ACC112 (cell line): ENCODE results near the gene MYLK.
"Not testable (repeated sequence)": the region's sequence is repeated elsewhere in the genome, so short reads cannot be mapped to it uniquely, and the experiment has no call there.

Experiments used
- H2AFZ ChIP-seq: fragments of 200-600 bp; sonication (generic); one replicate; pipeline ENCODE4 v1.6.0; 2017; ENCODE audit warnings: antibody characterized with exemption, low read length; ENCODE audit not compliant: unreplicated experiment
- H3K27ac ChIP-seq: fragments of 200-600 bp; sonication (generic); 2 replicates; pipeline ENCODE4 v1.5.1; 2014; ENCODE audit warnings: low read depth, mild to moderate bottlenecking, antibody characterized with exemption, low read length, moderate library complexity
- H3K27me3 ChIP-seq: fragments of 200-600 bp; sonication (generic); 2 replicates; pipeline ENCODE4 v1.6.1; 2014; ENCODE audit warnings: mild to moderate bottlenecking, antibody characterized with exemption, low read length, moderate library complexity, mixed read lengths; ENCODE audit not compliant: insufficient read depth
- H3K36me3 ChIP-seq: fragments of 200-600 bp; sonication (generic); 2 replicates; pipeline ENCODE4 v1.6.1; 2016; ENCODE audit warnings: mild to moderate bottlenecking, antibody characterized with exemption, low read length, moderate library complexity, mixed read lengths; ENCODE audit not compliant: insufficient read depth
- H3K4me1 ChIP-seq: fragments of 200-600 bp; sonication (generic); one replicate; pipeline ENCODE4 v1.6.1; 2016; ENCODE audit warnings: low read length, mixed read lengths; ENCODE audit not compliant: insufficient read depth, unreplicated experiment, control insufficient read depth
- H3K4me3 ChIP-seq: fragments of 200-600 bp; sonication (generic); 2 replicates; pipeline ENCODE4 v1.5.1; 2014; ENCODE audit warnings: mild to moderate bottlenecking, low read depth, low read length
- H3K79me2 ChIP-seq: fragments of 200-600 bp; sonication (generic); one replicate; pipeline ENCODE4 v1.6.0; 2016; ENCODE audit warnings: low read length; ENCODE audit not compliant: control insufficient read depth, unreplicated experiment, insufficient read depth

Gene MYLK

DNA sequence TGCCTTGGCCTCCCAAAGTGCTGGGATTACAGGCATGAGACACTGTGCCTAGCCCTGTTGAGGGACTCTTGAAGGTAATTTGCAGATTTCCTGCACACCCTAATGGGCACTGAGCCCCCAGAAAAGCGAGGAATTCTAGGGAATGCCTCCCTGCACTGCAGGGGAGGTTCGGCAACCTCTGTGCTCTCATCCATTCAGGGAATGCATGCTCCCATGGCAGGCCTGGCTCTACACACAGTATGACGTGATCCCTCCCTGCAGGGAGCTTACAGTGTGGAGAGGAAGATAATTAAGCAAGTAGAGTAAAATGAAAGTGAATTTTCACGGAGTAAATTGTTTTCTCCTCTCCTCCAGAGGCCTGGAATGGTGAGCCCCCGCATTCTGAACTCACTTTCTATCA lies 166.0 kb downstream of the MYLK start:
- H3K4me1 ChIP-seq = peaks cover 6% of the 10 kb centered on the region
- H3K4me3 ChIP-seq = no peak overlapping the region
- no peaks in the 10 kb centered on the region for H3K36me3 ChIP-seq
- no peak overlapping the region for H3K27ac ChIP-seq
- no peaks in the 10 kb centered on the region for H3K27me3 ChIP-seq
- H2AFZ ChIP-seq = no peak overlapping the region
- no peaks in the 10 kb centered on the region for H3K79me2 ChIP-seq

- not testable (repeated sequence) for H3K27me3 ChIP-seq, H3K27ac ChIP-seq, H3K4me1 ChIP-seq, H3K36me3 ChIP-seq, H3K79me2 ChIP-seq, H2AFZ ChIP-seq, H3K4me3 ChIP-seq
These were observed 166.7 kb downstream of the MYLK start for GRCh38 chr3:123717451-123717850.

GRCh38 chr3:123716411-123716810 lies 167.7 kb downstream of the MYLK start:
- no peaks in the 10 kb centered on the region for H3K79me2 ChIP-seq
- H3K4me1 ChIP-seq = peaks cover 18% of the 10 kb centered on the region
- no peaks in the 10 kb centered on the region for H3K27me3 ChIP-seq
- H3K36me3 ChIP-seq = no peaks in the 10 kb centered on the region
- H3K4me3 ChIP-seq = no peak overlapping the region
- H3K27ac ChIP-seq = no peak overlapping the region
- H2AFZ ChIP-seq = no peak overlapping the region

DNA sequence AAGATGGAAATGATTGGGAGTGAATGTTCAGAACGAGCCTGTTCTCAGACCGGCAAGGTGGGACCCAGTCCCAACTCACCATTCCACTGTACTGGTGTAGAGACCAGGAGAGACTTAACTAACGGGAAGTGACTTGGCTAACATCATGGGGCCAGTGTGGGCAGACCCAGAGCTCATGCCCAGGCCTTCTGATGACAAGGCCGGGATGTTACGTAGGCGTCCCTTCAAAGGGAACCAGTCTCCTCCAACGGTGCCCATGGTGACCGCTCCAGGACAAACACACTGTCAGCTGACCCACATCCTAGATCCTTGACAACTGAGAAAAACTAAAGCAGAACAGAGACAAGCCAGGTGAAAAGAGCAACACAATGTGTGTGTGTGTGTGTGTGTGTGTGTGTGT lies 170.9 kb downstream of the MYLK start:
- no peaks in the 10 kb centered on the region for H3K79me2 ChIP-seq
- H3K27me3 ChIP-seq = no peaks in the 10 kb centered on the region
- no peak overlapping the region for H2AFZ ChIP-seq
- peaks cover 18% of the 10 kb centered on the region for H3K4me1 ChIP-seq
- no peaks in the 10 kb centered on the region for H3K36me3 ChIP-seq
- H3K4me3 ChIP-seq = no peak overlapping the region
- H3K27ac ChIP-seq = no peak overlapping the region

GRCh38 chr3:123712077-123712860 lies 171.9 kb downstream of the MYLK start:
- Histone ChIP-seq H3K27ac (no peak overlapping the region), H3K36me3 (no peaks in the 10 kb centered on the region), H2AFZ (no peak overlapping the region), H3K4me1 (peaks cover 12% of the 10 kb centered on the region), H3K4me3 (no peak overlapping the region), H3K27me3 (no peaks in the 10 kb centered on the region), H3K79me2 (no peaks in the 10 kb centered on the region)

DNA sequence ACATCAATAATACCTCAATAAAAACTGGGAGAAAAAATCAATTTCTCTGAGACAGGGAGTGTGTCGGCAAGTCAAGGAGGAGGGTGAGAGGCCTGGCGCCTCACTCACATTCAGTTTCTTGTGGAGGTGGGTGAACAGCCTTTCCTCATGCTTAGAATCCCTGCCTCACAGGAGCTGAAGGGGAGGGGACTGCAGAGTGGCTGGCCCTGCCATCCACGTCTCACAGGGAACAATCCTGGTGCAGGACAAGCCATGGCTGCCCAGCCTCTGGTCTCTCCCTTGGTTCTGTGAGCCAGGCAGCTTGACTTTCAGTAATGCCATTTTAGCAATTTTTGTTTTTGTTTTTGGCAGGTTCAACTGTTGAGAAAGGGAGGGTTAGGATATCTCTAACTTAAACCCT lies 172.8 kb downstream of the MYLK start:
- Histone ChIP-seq H3K4me1 (peaks cover 12% of the 10 kb centered on the region), H3K36me3 (no peaks in the 10 kb centered on the region), H2AFZ (no peak overlapping the region), H3K27ac (no peak overlapping the region), H3K4me3 (no peak overlapping the region), H3K79me2 (no peaks in the 10 kb centered on the region), H3K27me3 (no peaks in the 10 kb centered on the region)

- Histone ChIP-seq H2AFZ (no peak overlapping the region), H3K36me3 (no peaks in the 10 kb centered on the region), H3K4me1 (peaks cover 12% of the 10 kb centered on the region), H3K79me2 (no peaks in the 10 kb centered on the region), H3K27me3 (no peaks in the 10 kb centered on the region), H3K27ac (no peak overlapping the region), H3K4me3 (no peak overlapping the region)
These were observed 175.6 kb downstream of the MYLK start for GRCh38 chr3:123708531-123708930.

- peaks cover 12% of the 10 kb centered on the region for H3K4me1 ChIP-seq
- not testable (repeated sequence) for H3K27ac ChIP-seq, H3K36me3 ChIP-seq, H3K27me3 ChIP-seq, H3K4me3 ChIP-seq, H3K79me2 ChIP-seq, H2AFZ ChIP-seq
These were observed 176.5 kb downstream of the MYLK start for GRCh38 chr3:123707641-123708040.

GRCh38 chr3:123706871-123707270 lies 177.3 kb downstream of the MYLK start:
- Histone ChIP-seq H2AFZ (no peak overlapping the region), H3K79me2 (no peaks in the 10 kb centered on the region), H3K4me1 (peaks cover 5% of the 10 kb centered on the region), H3K27ac (no peak overlapping the region), H3K27me3 (no peaks in the 10 kb centered on the region), H3K36me3 (no peaks in the 10 kb centered on the region), H3K4me3 (no peak overlapping the region)

GRCh38 chr3:123705488-123706285 lies 178.4 kb downstream of the MYLK start:
- Histone ChIP-seq H3K27me3 (no peaks in the 10 kb centered on the region), H3K36me3 (no peaks in the 10 kb centered on the region), H3K4me1 (peaks cover 6% of the 10 kb centered on the region), H3K27ac (no peak overlapping the region), H2AFZ (no peak overlapping the region), H3K79me2 (no peaks in the 10 kb centered on the region), H3K4me3 (no peak overlapping the region)

DNA sequence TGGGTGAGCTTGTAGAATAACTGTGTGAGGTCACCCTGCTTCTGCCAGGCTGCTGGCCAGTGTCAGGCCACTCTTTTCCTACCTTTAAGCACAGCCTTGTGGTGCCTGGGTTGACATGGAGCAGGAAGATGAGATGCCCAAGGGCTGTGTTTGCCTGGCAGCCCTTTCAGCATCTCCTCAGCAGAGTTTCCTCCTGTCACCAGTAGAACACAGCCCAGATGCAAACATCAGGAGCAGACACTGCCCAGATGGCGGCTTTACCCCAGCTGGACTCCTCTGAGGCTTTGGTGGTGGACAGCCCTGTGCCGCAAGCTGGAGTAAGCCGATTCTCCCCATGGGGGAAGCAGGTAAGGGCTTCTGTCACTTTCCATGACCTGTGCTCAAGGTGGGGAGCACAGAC lies 180.5 kb downstream of the MYLK start:
- H3K36me3 ChIP-seq, H3K27ac ChIP-seq, H3K27me3 ChIP-seq, H2AFZ ChIP-seq, H3K4me3 ChIP-seq, H3K79me2 ChIP-seq: not testable (repeated sequence)
- H3K4me1 ChIP-seq = peaks cover 10% of the 10 kb centered on the region
